CD4-positive, CD25-positive, alpha-beta regulatory T cell (primary cell): ENCODE measurements around the gene RAI14. TPM values are rescaled to one million over a fixed set of nuclear protein-coding genes. Genes with fewer than 3 reads are reported as not detected.

Experiments used
- ATAC-seq, 2 donors: fragments of 150-1000 bp; cut with Tn5 transposase; one replicate each; pipeline ENCODE4 v1.10.0; 2021; ENCODE audit warnings: low read depth in 2 of 2, moderate number of reproducible peaks in 2 of 2, moderate library complexity in 1 of 2
- DNase-seq, 3 donors: peaks; one replicate each; pipeline versions ENCODE4 v3.0.0 to v3.0.0-alpha.2; 2012 to 2022; ENCODE audit warnings: mixed read lengths in 1 of 3
- H3K27ac ChIP-seq: one replicate; pipeline ENCODE4 v1.7.0; 2013; ENCODE audit warnings: mild to moderate bottlenecking, low read length; ENCODE audit not compliant: insufficient read depth, poor library complexity, severe bottlenecking
- H3K27me3 ChIP-seq: one replicate; pipeline ENCODE4 v1.7.0; 2013; ENCODE audit warnings: low read length; ENCODE audit not compliant: control insufficient read depth, insufficient read depth
- H3K36me3 ChIP-seq: one replicate; pipeline ENCODE4 v1.7.0; 2013; ENCODE audit warnings: mild to moderate bottlenecking, low read length, moderate library complexity; ENCODE audit not compliant: control insufficient read depth, insufficient read depth
- H3K4me1 ChIP-seq: 2 replicates; pipeline ENCODE4 v1.7.0; 2013; ENCODE audit warnings: mild to moderate bottlenecking, low read length; ENCODE audit not compliant: insufficient read depth, control insufficient read depth, poor library complexity, severe bottlenecking
- H3K4me3 ChIP-seq: one replicate; pipeline ENCODE4 v1.7.0; 2013; ENCODE audit warnings: low read depth, mild to moderate bottlenecking, low read length, moderate library complexity
- H3K9me3 ChIP-seq, 2 experiments: 1 replicate in 1 of 2; 2 replicates in 1 of 2; pipeline ENCODE4 v1.7.0; 2013; ENCODE audit warnings: low read length in 2 of 2, mild to moderate bottlenecking in 1 of 2, moderate library complexity in 1 of 2; ENCODE audit not compliant: control insufficient read depth in 2 of 2
- H3K27ac Mint-ChIP-seq, 3 donors: one replicate each; pipeline ENCODE4 v1.8.0; 2020 to 2022; ENCODE audit warnings: mild to moderate bottlenecking in 3 of 3, mixed read lengths in 3 of 3, moderate library complexity in 2 of 3
- H3K27me3 Mint-ChIP-seq: one replicate; pipeline ENCODE4 v1.8.0; 2022; ENCODE audit warnings: mild to moderate bottlenecking, mixed read lengths
- H3K36me3 Mint-ChIP-seq: one replicate; pipeline ENCODE4 v1.8.0; 2020; ENCODE audit warnings: mixed read lengths
- H3K4me1 Mint-ChIP-seq, 4 donors: one replicate each; pipeline ENCODE4 v1.8.0; 2020 to 2022; ENCODE audit warnings: mixed read lengths in 4 of 4, mild to moderate bottlenecking in 1 of 4
- H3K4me3 Mint-ChIP-seq, 4 donors: one replicate each; pipeline ENCODE4 v1.8.0; 2020 to 2022; ENCODE audit warnings: mild to moderate bottlenecking in 4 of 4, mixed read lengths in 4 of 4, moderate library complexity in 3 of 4
- H3K9me3 Mint-ChIP-seq, 7 donors: one replicate each; pipeline ENCODE4 v1.8.0; 2020 to 2022; ENCODE audit warnings: mixed read lengths in 7 of 7, mild to moderate bottlenecking in 3 of 7, moderate library complexity in 2 of 7
- polyA plus RNA-seq, 4 donors: library from polyadenylated mRNA; unstranded; fragments of 300-500 nt; fragmentation: Illumina TruSeq; gene quantifications; one replicate each; pipeline ENCODE4 v1.2.3, GENCODE V29; 2021
- total RNA-seq: library from RNA; stranded (reverse); gene quantifications from one replicate; pipeline ENCODE4 v1.2.3, GENCODE V29; 2022

RAI14 gene
- total and polyA plus RNA-seq, 5 donors from 2014 or later = 0.12 TPM; not detected in 4

- Mint-ChIP-seq H3K36me3 (no peaks in the 10 kb centered on the region), H3K27ac (no peak overlapping the region), H3K4me1 (peaks cover 9 to 14% (median 10%) of the 10 kb centered on the region in 4 donors), H3K4me3 (no peak overlapping the region), H3K27me3 (peaks cover 43% of the 10 kb centered on the region), H3K9me3 (peaks cover 0 to 2% (median 0%) of the 10 kb centered on the region in 7 donors)
- Histone ChIP-seq H3K4me3 (no peak overlapping the region), H3K4me1 (peaks cover 6% of the 10 kb centered on the region), H3K27me3 (peaks cover 12% of the 10 kb centered on the region), H3K36me3 (no peaks in the 10 kb centered on the region), H3K9me3 (no peaks in the 10 kb centered on the region), H3K27ac (no peak overlapping the region)
- ATAC-seq = no peak
- no peak for DNase-seq
Observed at GRCh38 chr5:34651791-34652190, 4.3 kb upstream of the RAI14 start.

GRCh38 chr5:34652466-34652865 lies 3.7 kb upstream of the RAI14 start:
- Histone ChIP-seq H3K27me3 (peaks cover 13% of the 10 kb centered on the region), H3K4me1 (peaks cover 12% of the 10 kb centered on the region), H3K4me3 (no peak overlapping the region), H3K27ac (no peak overlapping the region), H3K36me3 (no peaks in the 10 kb centered on the region), H3K9me3 (no peaks in the 10 kb centered on the region)
- ATAC-seq (no peak), DNase-seq (no peak)
- H3K9me3 Mint-ChIP-seq = no peaks in the 10 kb centered on the region
- H3K27me3 Mint-ChIP-seq = peaks cover 46% of the 10 kb centered on the region
- no peaks in the 10 kb centered on the region for H3K36me3 Mint-ChIP-seq
- no peak overlapping the region for H3K27ac Mint-ChIP-seq
- H3K4me3 Mint-ChIP-seq = no peak overlapping the region
- peaks cover 9 to 17% (median 11%) of the 10 kb centered on the region in 4 donors for H3K4me1 Mint-ChIP-seq

GRCh38 chr5:34652914-34653313 lies 3.2 kb upstream of the RAI14 start:
- H3K4me1 Mint-ChIP-seq = peaks cover 9 to 22% (median 15%) of the 10 kb centered on the region in 4 donors
- no peak for DNase-seq
- peaks cover 50% of the 10 kb centered on the region for H3K27me3 Mint-ChIP-seq

DNA sequence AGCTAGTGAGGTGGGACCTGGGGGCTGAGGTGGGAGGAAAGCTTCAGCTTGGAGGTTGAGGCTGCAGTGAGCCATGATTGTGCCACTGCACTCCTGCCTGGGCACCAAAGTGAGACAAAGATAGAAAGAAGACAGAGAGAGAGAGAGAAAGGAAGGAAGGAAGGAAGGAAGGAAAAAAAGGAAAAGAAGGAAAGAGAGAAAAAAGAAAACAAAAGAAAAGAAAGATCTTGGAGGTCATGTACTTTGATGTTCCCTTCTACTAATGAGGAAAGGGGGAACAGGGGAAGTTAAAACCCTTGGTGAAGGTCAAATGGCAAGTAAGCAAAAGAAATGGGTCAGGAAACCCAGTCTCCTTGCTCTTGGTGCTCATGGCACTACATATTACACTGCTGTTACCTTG lies 2.4 kb upstream of the RAI14 start:
- no peak overlapping the region for H3K4me3 ChIP-seq
- no peaks in the 10 kb centered on the region for H3K36me3 Mint-ChIP-seq
- no peak overlapping the region for H3K27ac Mint-ChIP-seq
- DNase-seq (no peak), ATAC-seq (no peak)
- peaks cover 9 to 24% (median 16%) of the 10 kb centered on the region in 4 donors for H3K4me1 Mint-ChIP-seq
- peaks cover 22% of the 10 kb centered on the region for H3K27me3 ChIP-seq
- no peaks in the 10 kb centered on the region for H3K36me3 ChIP-seq
- no peak overlapping the region for H3K4me3 Mint-ChIP-seq
- H3K9me3 Mint-ChIP-seq = peaks cover 0 to 4% (median 0%) of the 10 kb centered on the region in 7 donors
- peaks cover 58% of the 10 kb centered on the region for H3K27me3 Mint-ChIP-seq
- no peaks in the 10 kb centered on the region for H3K9me3 ChIP-seq
- no peak overlapping the region for H3K27ac ChIP-seq
- H3K4me1 ChIP-seq = peaks cover 13% of the 10 kb centered on the region

More at GRCh38 chr5:34652914-34653313, 3.2 kb upstream of the RAI14 start:
- H3K9me3 Mint-ChIP-seq = peaks cover 0 to 2% (median 0%) of the 10 kb centered on the region in 7 donors
- H3K4me3 ChIP-seq = no peak overlapping the region
- no peak overlapping the region for H3K4me3 Mint-ChIP-seq
- H3K4me1 ChIP-seq = peaks cover 13% of the 10 kb centered on the region
- no peak for ATAC-seq
- no peaks in the 10 kb centered on the region for H3K36me3 ChIP-seq
- no peaks in the 10 kb centered on the region for H3K36me3 Mint-ChIP-seq
- H3K27me3 ChIP-seq = peaks cover 18% of the 10 kb centered on the region
- H3K27ac Mint-ChIP-seq = no peak overlapping the region
- no peak overlapping the region for H3K27ac ChIP-seq
- no peaks in the 10 kb centered on the region for H3K9me3 ChIP-seq

GRCh38 chr5:34655354-34655991 lies 655 bp upstream of the RAI14 start:
- Histone ChIP-seq H3K9me3 (no peaks in the 10 kb centered on the region), H3K27ac (no peak overlapping the region), H3K27me3 (peaks cover 32% of the 10 kb centered on the region), H3K36me3 (no peaks in the 10 kb centered on the region), H3K4me3 (peak overlapping the region; percentile 44), H3K4me1 (peaks cover 13% of the 10 kb centered on the region)
- peak overlapping the region; percentile 80 to 89 (median 84) for H3K4me3 Mint-ChIP-seq
- peak; percentile 43 to 58 for ATAC-seq
- H3K36me3 Mint-ChIP-seq = no peaks in the 10 kb centered on the region
- peak overlapping the region in 2 of 3 donors; percentile 3 to 71 for H3K27ac Mint-ChIP-seq
- peaks cover 9 to 24% (median 16%) of the 10 kb centered on the region in 4 donors for H3K4me1 Mint-ChIP-seq
- H3K27me3 Mint-ChIP-seq = peaks cover 73% of the 10 kb centered on the region
- H3K9me3 Mint-ChIP-seq = peaks cover 0 to 4% (median 0%) of the 10 kb centered on the region in 7 donors
- peak in 2 of 3 donors; percentile 0 to 20 for DNase-seq

DNA sequence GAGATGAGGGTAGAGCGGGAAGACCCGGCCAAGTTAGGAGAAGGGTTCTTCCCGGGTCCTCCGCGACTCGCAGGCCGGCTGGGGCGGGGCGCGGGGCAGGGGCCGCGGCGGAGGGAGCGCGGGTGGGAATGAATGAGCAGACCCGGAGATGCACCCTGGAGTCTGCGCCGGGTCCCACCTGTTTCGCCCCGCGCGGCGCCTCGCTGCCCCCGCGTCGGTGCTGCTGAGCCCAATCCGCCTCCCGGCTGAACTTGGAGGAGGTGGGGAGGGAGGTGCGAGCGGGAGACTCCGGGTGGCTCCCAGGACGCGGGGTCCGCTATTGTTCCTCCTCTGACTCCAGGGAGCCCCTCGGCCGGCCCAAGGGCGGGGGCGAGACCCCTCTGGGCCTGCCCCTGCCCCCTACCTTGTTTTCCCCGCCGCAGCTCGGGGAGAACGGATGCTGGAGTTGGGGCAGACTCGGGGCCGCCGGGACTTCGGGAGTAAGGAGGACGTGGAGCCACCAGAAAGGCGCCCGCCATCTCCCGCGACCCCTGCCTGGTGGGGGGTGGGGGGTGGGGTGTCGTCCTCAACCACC lies 659 bp downstream of the RAI14 start:
- Histone ChIP-seq H3K27me3 (peaks cover 32% of the 10 kb centered on the region), H3K36me3 (no peaks in the 10 kb centered on the region), H3K9me3 (no peaks in the 10 kb centered on the region), H3K4me3 (no peak overlapping the region), H3K27ac (no peak overlapping the region), H3K4me1 (peaks cover 13% of the 10 kb centered on the region)
- ATAC-seq (no peak), DNase-seq (no peak)
- Mint-ChIP-seq H3K4me1 (peaks cover 9 to 24% (median 16%) of the 10 kb centered on the region in 4 donors), H3K27ac (no peak overlapping the region), H3K4me3 (peak overlapping the region; percentile 4 to 69 (median 33)), H3K36me3 (no peaks in the 10 kb centered on the region), H3K9me3 (peaks cover 0 to 4% (median 0%) of the 10 kb centered on the region in 7 donors), H3K27me3 (peaks cover 70% of the 10 kb centered on the region)

GRCh38 chr5:34657274-34657921 lies 1.3 kb downstream of the RAI14 start:
- H3K27me3 Mint-ChIP-seq = peaks cover 71% of the 10 kb centered on the region
- Histone ChIP-seq H3K4me1 (peaks cover 13% of the 10 kb centered on the region), H3K36me3 (no peaks in the 10 kb centered on the region), H3K27me3 (peaks cover 30% of the 10 kb centered on the region), H3K27ac (no peak overlapping the region), H3K4me3 (no peak overlapping the region), H3K9me3 (no peaks in the 10 kb centered on the region)
- DNase-seq (no peak), ATAC-seq (no peak)
- H3K36me3 Mint-ChIP-seq = no peaks in the 10 kb centered on the region
- peaks cover 9 to 24% (median 16%) of the 10 kb centered on the region in 4 donors for H3K4me1 Mint-ChIP-seq
- H3K9me3 Mint-ChIP-seq = peaks cover 0 to 4% (median 0%) of the 10 kb centered on the region in 7 donors
- H3K27ac Mint-ChIP-seq = no peak overlapping the region
- H3K4me3 Mint-ChIP-seq = peak overlapping the region; percentile 4 to 83 (median 73)
